Activated naive CD4-positive, alpha-beta T cell treated with Interleukin-2 at 50 U/mL for 16 hours (primary cell): ENCODE measurements around the gene MS4A4A.
A peak's percentile ranks its signal among the peaks of the same experiment; 100 is the strongest.

Experiments
- DNase-seq: peaks from one replicate; pipeline ENCODE4 v3.0.0-alpha.2; 2020

The MS4A4A gene

GRCh38 chr11:60303661-60304060 lies 23.2 kb downstream of the MS4A4A start:
- DNase-seq, result no peak

- no peak for DNase-seq
Observed at GRCh38 chr11:60305906-60306619, 25.6 kb downstream of the MS4A4A start.

- no peak for DNase-seq
Observed at GRCh38 chr11:60307507-60308195, 27.2 kb downstream of the MS4A4A start.

GRCh38 chr11:60310407-60310998 lies 30.0 kb downstream of the MS4A4A start:
- DNase-seq, result no peak

- no peak for DNase-seq
Observed at GRCh38 chr11:60314635-60315321, 34.3 kb downstream of the MS4A4A start.

- DNase-seq, result no peak
Observed at GRCh38 chr11:60315871-60316270, 35.4 kb downstream of the MS4A4A start.

- no peak for DNase-seq
Observed at GRCh38 chr11:60316317-60316716, 35.9 kb downstream of the MS4A4A start.

- DNase-seq, result no peak
Observed at GRCh38 chr11:60318726-60319125, 38.3 kb downstream of the MS4A4A start.

GRCh38 chr11:60321051-60321450 lies 40.6 kb downstream of the MS4A4A start:
- DNase-seq, result no peak

- DNase-seq, result no peak
Observed at GRCh38 chr11:60326955-60327354, 46.5 kb downstream of the MS4A4A start, which contains the start of gene MS4A6E. TSS of gene MS4A6E (plus strand) at chr11:60327255. CDS start at chr11:60334896, 7,641 bp downstream.

- DNase-seq, result no peak
Observed at GRCh38 chr11:60328460-60328859, 48.0 kb downstream of the MS4A4A start.

- no peak for DNase-seq
Observed at GRCh38 chr11:60332846-60333245, 52.4 kb downstream of the MS4A4A start.

- peak; percentile 54 for DNase-seq
Observed at GRCh38 chr11:60334005-60334620, 53.6 kb downstream of the MS4A4A start.

GRCh38 chr11:60336767-60337391 lies 56.4 kb downstream of the MS4A4A start:
- DNase-seq, result no peak

GRCh38 chr11:60338053-60338452 lies 57.6 kb downstream of the MS4A4A start:
- no peak for DNase-seq

GRCh38 chr11:60339356-60339755 lies 58.9 kb downstream of the MS4A4A start:
- DNase-seq, result no peak

GRCh38 chr11:60343094-60343704 lies 62.7 kb downstream of the MS4A4A start:
- no peak for DNase-seq

- no peak for DNase-seq
Observed at GRCh38 chr11:60344146-60344545, 63.7 kb downstream of the MS4A4A start.

- DNase-seq, result no peak
Observed at GRCh38 chr11:60345489-60345888, 65.0 kb downstream of the MS4A4A start.

- DNase-seq, result no peak
Observed at GRCh38 chr11:60347084-60347797, 66.8 kb downstream of the MS4A4A start.

GRCh38 chr11:60348116-60348515 lies 67.7 kb downstream of the MS4A4A start:
- DNase-seq, result no peak
